Bronchial epithelial cell (primary cell): Measurements from ENCODE around the gene PARVB. TPM values are rescaled to one million over a fixed set of nuclear protein-coding genes. Genes with fewer than 3 reads are reported as not detected.

Experiments used
- DNase-seq: peaks from one replicate; pipeline ENCODE4 v3.0.0-alpha.2; 2010; ENCODE audit warnings: low read depth
- FAIRE-seq: peaks from 2 replicates; lab custom pipeline; 2011; peaks lifted over from hg19 to GRCh38; lab: Jason Lieb, UNC
- H3K27me3 ChIP-seq: 2 replicates; pipeline ENCODE4 v1.5.1; 2011; ENCODE audit warnings: low read length; ENCODE audit not compliant: control insufficient read depth, insufficient read depth
- H3K36me3 ChIP-seq: 2 replicates; pipeline ENCODE4 v1.5.1; 2011; ENCODE audit warnings: low read length; ENCODE audit not compliant: control insufficient read depth, insufficient read depth
- H3K4me3 ChIP-seq: 2 replicates; pipeline ENCODE4 v1.5.1; 2011; ENCODE audit warnings: mild to moderate bottlenecking, low read depth, low read length, control low read depth
- total RNA-seq: library from RNA; depleted of rRNA; stranded (reverse); fragments of >200 nt; gene quantifications from 2 replicates; pipeline ENCODE4 v1.2.1, GENCODE V29; 2014
- TF ChIP-seq, protein P1 (sequence below): IDR thresholded peaks from 2 replicates; pipeline ENCODE4 v1.5.1; 2011; ENCODE audit warnings: mild to moderate bottlenecking, moderate library complexity, low read length, control low read depth, inconsistent platforms; ENCODE audit not compliant: insufficient read depth, severe bottlenecking

PARVB gene
- total RNA-seq, 1 donor from 2014 or later: 3.4 TPM

DNA sequence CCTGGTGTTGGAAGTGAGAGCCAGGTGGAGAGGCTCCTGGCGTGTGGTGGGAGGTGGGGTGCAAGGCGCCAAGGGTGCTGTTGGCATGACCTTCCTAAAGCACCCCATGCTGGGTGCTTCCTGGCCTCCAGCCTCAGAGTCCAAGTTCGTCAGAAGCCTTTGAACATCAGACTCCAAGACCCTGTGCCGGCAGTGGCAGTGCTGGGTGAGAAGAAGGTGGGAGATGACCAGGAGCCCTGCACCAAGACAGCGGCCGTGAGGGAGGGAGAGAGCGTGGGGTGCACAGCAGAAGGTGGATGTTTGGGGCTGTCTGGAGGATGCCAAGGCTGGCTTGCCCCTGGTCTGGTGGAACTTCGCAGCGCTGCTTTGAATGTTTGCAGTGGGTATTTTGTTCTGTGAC lies 29.7 kb upstream of the PARVB start:
- TF ChIP-seq, protein P1, sequence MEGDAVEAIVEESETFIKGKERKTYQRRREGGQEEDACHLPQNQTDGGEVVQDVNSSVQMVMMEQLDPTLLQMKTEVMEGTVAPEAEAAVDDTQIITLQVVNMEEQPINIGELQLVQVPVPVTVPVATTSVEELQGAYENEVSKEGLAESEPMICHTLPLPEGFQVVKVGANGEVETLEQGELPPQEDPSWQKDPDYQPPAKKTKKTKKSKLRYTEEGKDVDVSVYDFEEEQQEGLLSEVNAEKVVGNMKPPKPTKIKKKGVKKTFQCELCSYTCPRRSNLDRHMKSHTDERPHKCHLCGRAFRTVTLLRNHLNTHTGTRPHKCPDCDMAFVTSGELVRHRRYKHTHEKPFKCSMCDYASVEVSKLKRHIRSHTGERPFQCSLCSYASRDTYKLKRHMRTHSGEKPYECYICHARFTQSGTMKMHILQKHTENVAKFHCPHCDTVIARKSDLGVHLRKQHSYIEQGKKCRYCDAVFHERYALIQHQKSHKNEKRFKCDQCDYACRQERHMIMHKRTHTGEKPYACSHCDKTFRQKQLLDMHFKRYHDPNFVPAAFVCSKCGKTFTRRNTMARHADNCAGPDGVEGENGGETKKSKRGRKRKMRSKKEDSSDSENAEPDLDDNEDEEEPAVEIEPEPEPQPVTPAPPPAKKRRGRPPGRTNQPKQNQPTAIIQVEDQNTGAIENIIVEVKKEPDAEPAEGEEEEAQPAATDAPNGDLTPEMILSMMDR: no peak
- FAIRE-seq: no peak

DNA sequence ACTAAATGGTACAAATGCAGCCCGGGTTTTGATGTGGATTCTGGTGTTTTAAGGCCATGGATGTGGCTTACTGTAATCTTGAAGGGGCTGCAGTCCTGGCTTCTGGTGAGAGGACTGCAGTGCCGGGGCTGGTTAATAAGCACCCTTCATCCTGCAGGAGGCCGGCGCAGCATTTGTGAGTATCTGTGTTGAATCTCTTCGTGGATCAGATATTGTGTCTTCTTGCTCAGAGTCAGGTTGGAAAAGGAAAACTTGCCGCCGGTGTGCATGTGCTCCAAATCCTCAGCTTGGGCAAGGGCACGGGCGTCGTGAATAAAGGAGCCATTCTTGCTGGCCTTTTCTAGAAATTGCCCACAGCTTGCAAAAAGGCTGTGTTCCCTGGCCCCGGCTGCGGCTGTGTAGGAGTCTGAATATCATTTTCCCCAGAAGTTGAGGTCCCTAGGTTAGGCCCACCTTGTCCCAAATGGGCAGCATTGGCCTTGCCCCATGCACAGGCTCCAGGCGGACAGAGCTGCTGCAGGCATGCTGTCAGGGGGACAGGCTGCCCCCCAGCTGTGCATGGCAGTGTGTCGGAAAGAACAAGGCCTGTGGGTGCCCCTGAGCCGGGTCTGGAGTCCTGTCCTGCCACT lies 28.9 kb upstream of the PARVB start:
- TF ChIP-seq, protein P1: no peak
- no peak for DNase-seq
- no peak for FAIRE-seq
- Histone ChIP-seq H3K36me3 (peaks cover 25% of the 10 kb centered on the region), H3K4me3 (no peak overlapping the region), H3K27me3 (no peaks in the 10 kb centered on the region)

More for the DNA sequence above, 29.7 kb upstream of the PARVB start:
- H3K27me3 ChIP-seq: no peaks in the 10 kb centered on the region
- H3K4me3 ChIP-seq: no peak overlapping the region
- peaks cover 27% of the 10 kb centered on the region for H3K36me3 ChIP-seq
- DNase-seq: no peak

DNA sequence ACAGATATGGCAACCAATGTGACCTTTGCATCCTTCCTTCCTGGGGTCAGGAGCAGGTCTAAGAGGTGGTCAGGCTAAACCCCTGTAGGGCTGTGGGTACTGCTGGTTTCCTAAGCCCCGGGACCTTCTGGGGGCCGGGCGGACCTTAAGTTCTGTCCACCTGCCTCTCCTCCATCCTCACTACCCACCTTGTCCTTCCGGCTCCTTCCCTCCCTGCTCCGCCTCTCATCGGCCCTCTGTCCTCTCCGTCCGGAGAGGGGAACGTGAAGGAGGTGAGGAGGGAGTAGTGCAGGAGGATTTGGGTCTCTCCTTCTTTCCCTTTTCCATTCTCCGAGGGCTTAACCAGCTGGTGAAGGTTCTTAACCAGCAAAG lies 28.3 kb upstream of the PARVB start:
- TF ChIP-seq, protein P1: no peak
- DNase-seq: no peak
- H3K36me3 ChIP-seq: peaks cover 23% of the 10 kb centered on the region
- no peaks in the 10 kb centered on the region for H3K27me3 ChIP-seq
- no peak for FAIRE-seq
- no peak overlapping the region for H3K4me3 ChIP-seq

DNA sequence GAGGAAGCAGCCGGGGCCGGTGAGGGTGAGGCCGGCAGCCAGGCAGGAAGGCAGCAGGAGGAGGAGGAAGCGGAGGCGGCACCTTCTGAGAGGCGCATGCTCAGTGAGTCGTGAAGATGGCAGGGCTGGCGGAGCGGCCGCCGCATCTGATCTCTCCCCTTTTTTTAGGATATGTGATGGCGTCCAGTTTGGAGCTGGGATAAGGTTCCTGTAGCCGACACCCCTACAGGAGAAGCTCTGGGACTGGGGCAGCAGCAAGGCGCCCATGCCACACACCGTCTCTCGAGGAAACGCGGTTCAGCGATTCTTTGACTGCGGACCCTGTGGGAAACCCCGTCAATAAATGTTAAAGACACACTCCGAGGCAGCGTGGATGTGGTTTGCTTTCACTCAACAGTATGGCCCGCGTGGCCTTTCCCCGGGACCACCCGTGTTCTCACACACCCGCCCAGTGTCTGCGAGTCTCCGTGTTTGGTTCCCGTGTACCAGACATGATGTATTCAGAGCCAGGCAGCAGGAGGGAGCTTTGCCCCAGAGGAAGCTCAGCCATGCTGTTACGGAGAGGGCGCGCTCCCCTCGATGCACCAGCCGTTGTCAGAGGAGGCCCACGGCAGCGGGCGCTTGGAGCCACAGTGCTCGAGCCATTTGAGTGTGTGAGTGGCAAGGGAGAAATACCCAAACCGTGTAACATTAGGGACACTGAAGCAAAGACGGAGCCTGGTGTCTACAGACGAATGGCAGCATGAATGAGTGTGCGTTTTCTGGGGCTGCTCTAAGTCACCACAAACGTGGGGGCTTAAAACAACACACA lies 27.7 kb upstream of the PARVB start:
- TF ChIP-seq, protein P1: no peak
- FAIRE-seq: peak; percentile 58
- H3K36me3 ChIP-seq: peaks cover 23% of the 10 kb centered on the region
- no peak for DNase-seq
- H3K27me3 ChIP-seq: no peaks in the 10 kb centered on the region
- no peak overlapping the region for H3K4me3 ChIP-seq

DNA sequence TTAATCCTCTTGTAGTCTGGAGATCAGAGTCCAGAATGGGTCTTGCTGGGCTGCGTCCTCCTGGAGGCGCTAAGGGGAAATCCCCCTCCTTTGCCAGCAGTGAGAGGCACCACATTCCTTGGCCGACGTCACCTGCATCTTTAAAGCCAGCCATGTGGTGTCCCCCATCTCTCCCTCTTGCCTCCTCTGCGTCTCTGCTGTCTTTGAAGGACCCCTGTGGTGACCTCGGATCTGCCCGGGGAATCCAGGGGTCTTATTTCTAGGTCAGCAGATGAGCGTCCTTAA lies 27.2 kb upstream of the PARVB start:
- TF ChIP-seq, protein P1: no peak
- DNase-seq (no peak), FAIRE-seq (no peak)
- H3K36me3 ChIP-seq: peaks cover 23% of the 10 kb centered on the region
- H3K4me3 ChIP-seq: no peak overlapping the region
- no peaks in the 10 kb centered on the region for H3K27me3 ChIP-seq
